GM21367 (cell line): ENCODE results near the gene RNASE9.
"Not testable (repeated sequence)": the region's sequence is repeated elsewhere in the genome, so short reads cannot be mapped to it uniquely, and the experiment has no call there.

Experiments used
- ATAC-seq: cut with Tn5 transposase; IDR thresholded peaks from one replicate; pipeline ENCODE4 v1.9.1; 2021; ENCODE audit not compliant: unreplicated experiment

Gene RNASE9

GRCh38 chr14:20560961-20561360, at the start of gene RNASE9:
TSS of gene RNASE9 (minus strand) at chr14:20561047.
- ATAC-seq: no peak

GRCh38 chr14:20610002-20610765, 49.3 kb upstream of the RNASE9 start:
- no peak for ATAC-seq

- ATAC-seq: no peak
Measured at GRCh38 chr14:20609215-20610001, 48.6 kb upstream of the RNASE9 start.

- ATAC-seq: no peak
Measured at GRCh38 chr14:20608383-20609110, 47.7 kb upstream of the RNASE9 start.

GRCh38 chr14:20607617-20608016, 46.8 kb upstream of the RNASE9 start:
- no peak for ATAC-seq

- ATAC-seq: no peak
Measured at GRCh38 chr14:20606902-20607242, 46.0 kb upstream of the RNASE9 start.

- ATAC-seq: no peak
Measured at GRCh38 chr14:20606190-20606901, 45.5 kb upstream of the RNASE9 start.

- no peak for ATAC-seq
Measured at GRCh38 chr14:20603813-20604690, 43.2 kb upstream of the RNASE9 start.

GRCh38 chr14:20602583-20602982, 41.7 kb upstream of the RNASE9 start:
- ATAC-seq: no peak

- ATAC-seq: no peak
Measured at GRCh38 chr14:20601522-20601921, 40.7 kb upstream of the RNASE9 start.

- no peak for ATAC-seq
Measured at GRCh38 chr14:20597108-20597507, 36.3 kb upstream of the RNASE9 start.

GRCh38 chr14:20595726-20596125, 34.9 kb upstream of the RNASE9 start:
- ATAC-seq: not testable (repeated sequence)

GRCh38 chr14:20592574-20592973, 31.7 kb upstream of the RNASE9 start:
- no peak for ATAC-seq

GRCh38 chr14:20591235-20591634, 30.4 kb upstream of the RNASE9 start, which contains the start of gene RNASE12:
TSS of gene RNASE12 (minus strand) at chr14:20591376. CDS start at chr14:20590723, 653 bp downstream.
- no peak for ATAC-seq

- no peak for ATAC-seq
Measured at GRCh38 chr14:20587489-20588154, 26.8 kb upstream of the RNASE9 start, which contains the start of gene RNASE11. TSS of gene RNASE11 (minus strand) at chr14:20588001.

- no peak for ATAC-seq
Measured at GRCh38 chr14:20583908-20584307, 23.1 kb upstream of the RNASE9 start.

- no peak for ATAC-seq
Measured at GRCh38 chr14:20583142-20583541, 22.3 kb upstream of the RNASE9 start.

- no peak for ATAC-seq
Measured at GRCh38 chr14:20580242-20580641, 19.4 kb upstream of the RNASE9 start.

GRCh38 chr14:20578784-20579502, 18.1 kb upstream of the RNASE9 start:
- ATAC-seq: no peak
